ENCODE measurements around the gene RAMACL.

The RAMACL gene

DNA sequence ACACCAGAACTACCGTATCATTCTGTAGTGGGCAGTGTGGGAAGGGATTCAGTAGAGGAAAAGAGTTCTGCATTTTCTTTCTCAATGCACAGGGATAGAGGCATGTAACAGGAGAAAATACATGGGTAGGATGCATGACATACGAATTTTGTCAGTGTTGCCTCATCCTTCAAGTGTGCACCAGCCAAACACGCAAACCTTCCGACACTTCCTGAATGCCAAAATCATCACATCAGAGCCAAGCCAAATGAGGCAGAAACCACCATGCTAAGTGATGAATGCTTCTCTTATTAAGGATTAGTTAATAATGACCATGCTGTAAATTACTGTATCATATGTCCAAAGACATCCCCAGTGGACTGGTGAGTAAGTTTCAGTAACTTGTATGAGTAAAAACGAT is 27.3 kb downstream of the RAMACL start:
- TF ChIP-seq CEBPB (IDR thresholded peaks at IDR 0.05) = peak; percentile 37; the same call in 1 of the 2 replicates
- TF ChIP-seq TAF1 (IDR thresholded peaks at IDR 0.05; ENCODE audit: low read depth) = no peak
- peak; percentile 75 for TF ChIP-seq NFIC (IDR thresholded peaks at IDR 0.05)
- TF ChIP-seq, protein P1, sequence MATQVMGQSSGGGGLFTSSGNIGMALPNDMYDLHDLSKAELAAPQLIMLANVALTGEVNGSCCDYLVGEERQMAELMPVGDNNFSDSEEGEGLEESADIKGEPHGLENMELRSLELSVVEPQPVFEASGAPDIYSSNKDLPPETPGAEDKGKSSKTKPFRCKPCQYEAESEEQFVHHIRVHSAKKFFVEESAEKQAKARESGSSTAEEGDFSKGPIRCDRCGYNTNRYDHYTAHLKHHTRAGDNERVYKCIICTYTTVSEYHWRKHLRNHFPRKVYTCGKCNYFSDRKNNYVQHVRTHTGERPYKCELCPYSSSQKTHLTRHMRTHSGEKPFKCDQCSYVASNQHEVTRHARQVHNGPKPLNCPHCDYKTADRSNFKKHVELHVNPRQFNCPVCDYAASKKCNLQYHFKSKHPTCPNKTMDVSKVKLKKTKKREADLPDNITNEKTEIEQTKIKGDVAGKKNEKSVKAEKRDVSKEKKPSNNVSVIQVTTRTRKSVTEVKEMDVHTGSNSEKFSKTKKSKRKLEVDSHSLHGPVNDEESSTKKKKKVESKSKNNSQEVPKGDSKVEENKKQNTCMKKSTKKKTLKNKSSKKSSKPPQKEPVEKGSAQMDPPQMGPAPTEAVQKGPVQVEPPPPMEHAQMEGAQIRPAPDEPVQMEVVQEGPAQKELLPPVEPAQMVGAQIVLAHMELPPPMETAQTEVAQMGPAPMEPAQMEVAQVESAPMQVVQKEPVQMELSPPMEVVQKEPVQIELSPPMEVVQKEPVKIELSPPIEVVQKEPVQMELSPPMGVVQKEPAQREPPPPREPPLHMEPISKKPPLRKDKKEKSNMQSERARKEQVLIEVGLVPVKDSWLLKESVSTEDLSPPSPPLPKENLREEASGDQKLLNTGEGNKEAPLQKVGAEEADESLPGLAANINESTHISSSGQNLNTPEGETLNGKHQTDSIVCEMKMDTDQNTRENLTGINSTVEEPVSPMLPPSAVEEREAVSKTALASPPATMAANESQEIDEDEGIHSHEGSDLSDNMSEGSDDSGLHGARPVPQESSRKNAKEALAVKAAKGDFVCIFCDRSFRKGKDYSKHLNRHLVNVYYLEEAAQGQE (IDR thresholded peaks at IDR 0.05; ENCODE audit: low read depth) = no peak
- no peak for TF ChIP-seq YY1 (IDR thresholded peaks at IDR 0.05; ENCODE audit: low read depth)
- TF ChIP-seq TCF12 (IDR thresholded peaks at IDR 0.05; ENCODE audit: low read depth) = peak; percentile 70
- no peak for TF ChIP-seq ZBTB7A (IDR thresholded peaks at IDR 0.05; ENCODE audit: low read depth)
- peak; percentile 62 for TF ChIP-seq TEAD4 (IDR thresholded peaks at IDR 0.05)
- TF ChIP-seq EP300 (IDR thresholded peaks at IDR 0.05; ENCODE audit: borderline replicate concordance) = peak; percentile 82; the same call in 1 of the 2 replicates
- no peak for TF ChIP-seq EGR1 (IDR thresholded peaks at IDR 0.05)
- no peak for TF ChIP-seq RAD21 (IDR thresholded peaks at IDR 0.05; ENCODE audit: low read depth)
- TF ChIP-seq, protein P2, sequence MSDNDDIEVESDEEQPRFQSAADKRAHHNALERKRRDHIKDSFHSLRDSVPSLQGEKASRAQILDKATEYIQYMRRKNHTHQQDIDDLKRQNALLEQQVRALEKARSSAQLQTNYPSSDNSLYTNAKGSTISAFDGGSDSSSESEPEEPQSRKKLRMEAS (IDR thresholded peaks at IDR 0.05) = no peak
- TF ChIP-seq, protein P3, sequence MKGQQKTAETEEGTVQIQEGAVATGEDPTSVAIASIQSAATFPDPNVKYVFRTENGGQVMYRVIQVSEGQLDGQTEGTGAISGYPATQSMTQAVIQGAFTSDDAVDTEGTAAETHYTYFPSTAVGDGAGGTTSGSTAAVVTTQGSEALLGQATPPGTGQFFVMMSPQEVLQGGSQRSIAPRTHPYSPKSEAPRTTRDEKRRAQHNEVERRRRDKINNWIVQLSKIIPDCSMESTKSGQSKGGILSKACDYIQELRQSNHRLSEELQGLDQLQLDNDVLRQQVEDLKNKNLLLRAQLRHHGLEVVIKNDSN (IDR thresholded peaks at IDR 0.05) = no peak

DNA sequence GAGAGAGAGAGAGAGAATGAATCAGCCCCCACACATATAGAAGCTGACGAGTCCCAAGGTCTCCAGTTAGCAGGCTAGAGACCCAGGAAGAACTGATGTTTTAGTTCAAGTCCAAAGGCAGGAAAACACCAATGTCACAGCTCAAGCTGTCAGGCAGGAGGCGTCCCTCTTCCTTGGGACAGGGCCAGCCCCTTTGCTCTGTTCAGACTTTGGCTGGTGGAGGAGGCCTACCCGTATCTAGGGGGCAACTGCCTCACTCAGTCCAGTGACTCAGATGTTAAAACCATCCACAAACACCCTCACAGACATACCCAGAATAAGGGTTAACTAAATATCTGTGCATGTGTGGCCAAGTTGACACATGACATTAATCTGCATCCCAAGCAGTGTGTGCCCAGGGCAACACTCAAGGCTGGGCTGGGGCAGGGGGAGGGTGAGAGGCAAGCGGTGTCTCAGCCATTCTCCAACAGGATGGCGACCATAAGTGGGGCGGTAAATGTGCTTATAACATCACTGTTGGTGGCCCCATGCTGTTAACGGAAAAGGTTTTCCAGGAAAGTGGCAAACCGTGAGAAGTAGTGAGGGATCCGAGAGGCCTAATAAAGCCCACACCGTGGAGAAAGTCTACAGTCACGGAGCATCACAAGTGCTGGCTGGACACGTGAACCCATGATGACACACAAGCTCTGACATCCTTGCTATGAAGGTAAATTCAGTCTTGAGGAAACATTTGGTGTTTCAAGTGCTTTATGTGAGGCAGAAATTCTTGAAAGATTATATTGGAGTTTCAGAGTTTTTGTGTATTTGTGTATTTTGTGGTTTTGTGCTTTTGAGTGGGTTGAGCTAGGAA is 28.1 kb downstream of the RAMACL start:
- no peak for TF ChIP-seq CREB1 (IDR thresholded peaks at IDR 0.05; ENCODE audit: low read depth)
- TF ChIP-seq RAD21 (IDR thresholded peaks at IDR 0.05; ENCODE audit: low read depth) = no peak
- no peak for TF ChIP-seq TEAD4 (IDR thresholded peaks at IDR 0.05)
- TF ChIP-seq YY1 (IDR thresholded peaks at IDR 0.05; ENCODE audit: low read depth) = no peak
- TF ChIP-seq TAF1 (IDR thresholded peaks at IDR 0.05; ENCODE audit: low read depth) = no peak
- TF ChIP-seq FOXM1 (IDR thresholded peaks at IDR 0.05; ENCODE audit: borderline replicate concordance, low read depth) = no peak
- no peak for TF ChIP-seq CEBPB (IDR thresholded peaks at IDR 0.05)
- TF ChIP-seq, protein P3 (IDR thresholded peaks at IDR 0.05) = no peak
- TF ChIP-seq TCF12 (IDR thresholded peaks at IDR 0.05; ENCODE audit: low read depth) = no peak

DNA sequence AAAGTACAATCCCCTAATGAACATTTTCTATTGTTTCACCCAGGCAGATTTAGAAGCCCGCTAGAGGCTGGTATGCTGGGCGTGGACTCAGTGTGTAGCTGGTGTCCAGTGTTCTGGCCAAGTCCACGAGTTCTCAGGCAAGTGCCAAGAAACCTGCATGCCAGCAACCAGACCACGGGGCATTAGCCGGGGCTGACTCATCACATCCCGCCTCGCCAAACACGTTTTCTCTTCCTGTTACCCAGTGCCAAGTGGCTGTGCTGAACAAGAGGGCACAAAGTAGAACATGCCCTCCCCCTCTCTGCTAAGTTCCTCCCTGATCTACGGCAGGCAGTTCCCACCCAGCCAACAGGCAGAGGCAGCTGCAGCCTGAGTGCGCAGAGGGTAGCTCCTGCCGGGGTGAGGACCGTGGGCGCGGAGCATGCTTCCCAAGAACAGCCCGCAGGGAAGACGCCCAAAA is 29.6 kb downstream of the RAMACL start:
- TF ChIP-seq, protein P3 (IDR thresholded peaks at IDR 0.05) = peak; percentile 57
- TF ChIP-seq, protein P1 (IDR thresholded peaks at IDR 0.05; ENCODE audit: low read depth) = no peak
- TF ChIP-seq NFIC (IDR thresholded peaks at IDR 0.05) = peak; percentile 99
- TF ChIP-seq, protein P2 (IDR thresholded peaks at IDR 0.05) = peak; percentile 95
- peak; percentile 97 for TF ChIP-seq EP300 (IDR thresholded peaks at IDR 0.05; ENCODE audit: borderline replicate concordance)
- TF ChIP-seq FOXM1 (IDR thresholded peaks at IDR 0.05; ENCODE audit: borderline replicate concordance, low read depth) = peak; percentile 89
- peak; percentile 66; the same call in 1 of the 2 replicates for TF ChIP-seq YY1 (IDR thresholded peaks at IDR 0.05; ENCODE audit: low read depth)
- peak; percentile 42 for TF ChIP-seq RAD21 (IDR thresholded peaks at IDR 0.05; ENCODE audit: low read depth)
- peak; percentile 98 for TF ChIP-seq TCF12 (IDR thresholded peaks at IDR 0.05; ENCODE audit: low read depth)
- TF ChIP-seq TAF1 (IDR thresholded peaks at IDR 0.05; ENCODE audit: low read depth) = no peak
- TF ChIP-seq CREB1 (IDR thresholded peaks at IDR 0.05; ENCODE audit: low read depth) = no peak
- TF ChIP-seq CEBPB (IDR thresholded peaks at IDR 0.05) = peak; percentile 48; the same call in 1 of the 2 replicates
- no peak for TF ChIP-seq ZBTB7A (IDR thresholded peaks at IDR 0.05; ENCODE audit: low read depth)
- peak; percentile 25; the same call in 1 of the 2 replicates for TF ChIP-seq EGR1 (IDR thresholded peaks at IDR 0.05)
- TF ChIP-seq TEAD4 (IDR thresholded peaks at IDR 0.05) = peak; percentile 95

DNA sequence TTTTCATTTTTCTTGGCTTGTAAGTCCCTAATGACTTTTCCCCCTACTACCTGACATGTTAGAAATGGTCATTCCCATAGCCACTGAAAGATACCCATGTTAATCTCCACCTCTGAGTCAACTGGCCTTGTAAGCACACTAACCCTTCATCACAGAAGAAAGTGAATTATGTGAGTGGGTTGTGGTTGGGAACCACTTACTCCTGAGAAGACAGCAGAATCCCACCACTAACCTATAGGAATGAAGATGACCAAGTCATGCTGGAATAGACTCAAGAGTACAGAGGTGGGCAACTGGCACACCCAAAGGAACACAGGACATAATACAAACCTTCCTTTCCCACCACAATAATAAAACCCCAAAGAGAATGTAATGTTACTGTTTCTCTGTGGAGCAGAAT is 30.1 kb downstream of the RAMACL start:
- TF ChIP-seq CEBPB (IDR thresholded peaks at IDR 0.05) = no peak
- TF ChIP-seq, protein P2 (IDR thresholded peaks at IDR 0.05) = no peak
- no peak for TF ChIP-seq ZBTB7A (IDR thresholded peaks at IDR 0.05; ENCODE audit: low read depth)
- no peak for TF ChIP-seq TAF1 (IDR thresholded peaks at IDR 0.05; ENCODE audit: low read depth)
- TF ChIP-seq, protein P1 (IDR thresholded peaks at IDR 0.05; ENCODE audit: low read depth) = no peak
- no peak for TF ChIP-seq NFIC (IDR thresholded peaks at IDR 0.05)
- no peak for TF ChIP-seq CREB1 (IDR thresholded peaks at IDR 0.05; ENCODE audit: low read depth)
- TF ChIP-seq EP300 (IDR thresholded peaks at IDR 0.05; ENCODE audit: borderline replicate concordance) = no peak
- TF ChIP-seq FOXM1 (IDR thresholded peaks at IDR 0.05; ENCODE audit: borderline replicate concordance, low read depth) = no peak
- no peak for TF ChIP-seq EGR1 (IDR thresholded peaks at IDR 0.05)
- TF ChIP-seq TEAD4 (IDR thresholded peaks at IDR 0.05) = no peak
- TF ChIP-seq RAD21 (IDR thresholded peaks at IDR 0.05; ENCODE audit: low read depth) = no peak
- TF ChIP-seq TCF12 (IDR thresholded peaks at IDR 0.05; ENCODE audit: low read depth) = no peak
